ENCODE results near the gene CBFA2T3.
"Not testable (repeated sequence)": the region's sequence is repeated elsewhere in the genome, so short reads cannot be mapped to it uniquely, and the experiment has no call there.

Gene CBFA2T3

DNA sequence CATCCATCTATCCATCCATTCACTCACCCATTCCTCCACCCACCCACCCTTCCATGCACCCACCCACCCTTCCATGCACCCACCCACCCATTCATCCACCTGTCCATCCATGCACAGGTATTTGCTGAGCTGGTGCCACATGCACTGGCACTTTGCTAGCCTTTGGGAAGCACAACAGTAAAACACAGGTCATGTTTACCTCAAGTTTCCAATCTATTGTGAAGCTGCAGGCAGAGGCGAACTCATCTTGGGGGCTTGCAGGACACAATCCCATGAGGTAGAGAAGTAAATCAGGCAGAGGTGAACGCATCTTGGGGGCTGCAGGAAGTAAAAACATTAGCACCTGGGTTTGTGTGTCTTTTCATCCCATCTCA is 35.6 kb upstream of the CBFA2T3 start:
- no peak for DNase-seq (ENCODE audit: low read depth)

DNA sequence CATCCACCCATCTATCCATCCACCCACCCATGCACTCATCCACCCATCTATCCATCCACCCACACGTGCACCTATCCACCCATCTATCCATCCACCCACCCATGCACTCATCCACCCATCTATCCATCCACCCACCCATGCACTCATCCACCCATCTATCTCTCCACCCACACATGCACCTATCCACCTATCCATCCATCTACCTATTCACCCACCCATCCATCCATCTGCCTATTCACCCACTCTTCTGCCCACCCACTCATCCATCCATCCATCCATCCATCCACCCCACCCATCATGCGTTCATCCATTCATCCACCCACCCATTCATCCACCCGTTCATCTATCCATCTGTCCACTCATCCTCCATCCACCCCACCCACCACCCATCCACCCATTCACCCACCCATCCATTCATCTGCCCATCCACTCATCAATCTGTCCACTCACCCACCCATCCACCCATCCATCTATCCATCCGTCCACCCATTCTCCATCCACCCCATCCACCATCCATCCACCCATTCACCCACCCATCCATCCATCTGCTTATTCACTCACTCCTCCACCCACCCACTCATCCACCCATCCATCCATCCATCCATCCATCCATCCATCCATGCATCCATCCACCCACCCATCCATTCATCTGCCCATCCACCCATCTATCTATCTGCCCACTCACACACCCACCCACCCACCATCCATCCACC is 35.1 kb upstream of the CBFA2T3 start:
- DNase-seq (ENCODE audit: low read depth): no peak

DNA sequence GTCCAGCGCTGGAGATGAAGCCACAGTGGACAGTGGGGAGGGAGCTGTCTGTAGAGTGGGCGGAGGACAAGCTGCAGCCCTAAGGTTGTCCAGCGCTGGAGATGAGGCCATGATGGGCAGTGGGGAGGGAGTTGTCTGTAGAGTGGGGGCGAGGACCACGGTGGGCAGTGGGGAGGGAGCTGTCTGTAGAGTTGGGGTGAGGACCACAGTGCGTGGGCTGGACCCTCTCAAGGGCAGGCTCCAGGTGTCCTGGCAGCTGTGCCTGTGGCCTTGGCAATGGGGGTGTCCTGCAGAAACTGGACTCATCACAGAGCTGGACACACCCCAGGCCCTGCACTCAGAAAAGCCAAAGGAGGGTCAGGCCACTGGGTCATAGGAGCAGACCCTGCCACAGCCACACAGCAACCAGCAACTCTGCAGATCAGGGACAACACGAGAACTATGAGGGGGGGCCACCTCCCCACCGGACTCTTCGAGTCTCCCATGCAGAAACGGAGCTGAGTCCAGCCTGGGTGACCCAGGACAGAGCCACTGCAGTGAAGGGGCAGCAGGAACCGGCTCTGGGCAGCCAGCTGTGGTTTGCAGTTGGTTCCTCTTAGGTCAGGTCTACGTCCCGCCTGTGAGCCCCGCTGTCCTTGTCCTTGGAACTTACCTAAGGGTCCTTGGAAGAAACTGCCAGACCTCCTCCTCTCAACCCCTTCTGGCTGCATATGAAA is 33.4 kb upstream of the CBFA2T3 start:
- no peak for DNase-seq (ENCODE audit: low read depth)

DNA sequence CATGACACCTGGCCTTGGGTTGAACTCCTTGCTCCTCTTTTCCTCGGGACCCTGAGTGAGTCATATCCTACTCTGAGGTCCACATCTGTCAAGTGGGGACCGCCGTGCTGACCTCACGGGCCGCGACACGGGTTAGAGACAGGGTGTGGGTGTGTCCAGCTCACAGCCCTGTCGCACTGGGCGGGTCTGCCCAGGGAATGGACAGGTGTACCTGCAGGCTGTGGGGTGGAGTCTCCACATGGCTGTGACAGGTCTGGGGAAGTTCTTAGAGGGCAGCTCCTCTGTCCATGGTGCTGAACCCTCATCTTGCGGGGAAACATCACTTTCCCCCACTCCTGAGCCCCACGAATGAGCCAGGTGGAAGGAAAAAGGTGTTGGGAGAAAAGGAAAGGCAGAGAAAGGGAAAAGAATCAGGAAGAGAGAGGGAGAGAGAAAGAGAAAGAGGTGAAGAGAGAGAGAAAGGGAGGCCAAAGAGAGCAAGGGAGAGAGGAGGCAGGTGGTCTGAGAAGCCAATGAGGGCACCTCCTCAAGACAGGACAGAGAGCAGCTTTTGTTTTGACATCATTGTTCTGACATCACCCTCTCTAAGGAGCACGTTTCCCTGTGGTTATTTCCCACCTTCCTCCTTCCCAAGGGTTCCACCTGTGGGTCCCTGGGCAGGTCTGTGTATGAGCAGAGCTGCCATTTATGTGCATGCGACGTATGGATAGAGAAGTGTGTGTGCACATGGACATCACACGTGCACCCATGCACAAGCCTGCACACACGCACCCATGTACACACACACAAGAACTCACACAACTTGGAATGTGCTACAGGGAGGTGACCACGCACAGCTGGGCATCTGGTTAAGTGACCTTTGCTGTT is 32.6 kb upstream of the CBFA2T3 start:
- no peak for DNase-seq (ENCODE audit: low read depth)

DNA sequence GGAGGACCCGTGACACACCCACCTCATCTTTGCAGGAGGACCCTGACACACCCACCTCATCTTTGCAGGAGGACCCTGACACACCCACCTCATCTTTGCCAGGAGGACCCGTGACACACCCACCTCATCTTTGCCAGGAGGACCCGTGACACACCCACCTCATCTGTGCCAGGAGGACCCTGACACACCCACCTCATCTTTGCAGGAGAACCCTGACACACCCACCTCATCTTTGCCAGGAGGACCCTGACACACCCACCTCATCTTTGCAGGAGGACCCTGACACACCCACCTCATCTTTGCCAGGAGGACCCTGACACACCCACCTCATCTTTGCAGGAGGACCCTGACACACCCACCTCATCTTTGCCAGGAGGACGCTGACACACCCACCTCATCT is 31.8 kb upstream of the CBFA2T3 start:
- not testable (repeated sequence) for DNase-seq (ENCODE audit: low read depth)

DNA sequence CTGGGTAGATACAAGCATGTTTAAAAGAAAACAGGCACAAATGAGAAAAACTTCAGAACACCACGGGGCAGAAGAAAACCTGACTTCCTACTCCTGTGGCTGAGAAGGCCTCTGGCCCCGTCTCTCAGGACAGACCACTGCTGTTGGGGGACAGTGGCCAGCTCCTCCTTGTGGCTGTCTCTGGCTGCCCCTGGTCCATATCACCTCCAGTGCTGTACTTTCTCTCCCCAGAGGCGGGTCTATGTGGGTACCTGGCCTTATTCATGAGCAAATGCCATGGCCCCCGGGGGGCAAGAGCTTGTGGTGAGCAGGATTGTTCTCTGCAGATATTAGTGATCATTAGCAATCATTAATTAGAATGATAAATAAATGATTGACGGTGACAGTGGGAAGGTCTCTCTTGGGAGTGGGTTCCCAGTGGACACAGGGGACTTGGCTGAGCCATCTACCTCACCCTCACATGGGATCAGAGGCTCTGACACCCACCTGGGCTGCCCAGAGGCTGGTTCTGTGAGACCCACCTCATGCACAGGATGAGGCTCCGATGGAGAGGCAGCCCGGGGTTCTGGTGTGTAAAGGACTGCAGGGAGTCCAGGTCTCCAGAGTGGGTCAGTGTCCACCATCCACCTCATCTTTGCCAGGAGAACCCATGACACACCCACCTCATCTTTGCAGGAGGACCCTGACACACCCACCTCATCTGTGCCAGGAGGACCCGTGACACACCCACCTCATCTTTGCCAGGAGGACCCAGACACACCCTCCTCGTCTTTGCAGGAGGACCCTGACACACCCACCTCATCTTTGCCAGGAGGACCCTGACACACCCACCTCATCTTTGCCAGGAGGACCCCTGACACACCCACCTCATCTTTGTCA is 30.6 kb upstream of the CBFA2T3 start:
- DNase-seq (ENCODE audit: low read depth): no peak

DNA sequence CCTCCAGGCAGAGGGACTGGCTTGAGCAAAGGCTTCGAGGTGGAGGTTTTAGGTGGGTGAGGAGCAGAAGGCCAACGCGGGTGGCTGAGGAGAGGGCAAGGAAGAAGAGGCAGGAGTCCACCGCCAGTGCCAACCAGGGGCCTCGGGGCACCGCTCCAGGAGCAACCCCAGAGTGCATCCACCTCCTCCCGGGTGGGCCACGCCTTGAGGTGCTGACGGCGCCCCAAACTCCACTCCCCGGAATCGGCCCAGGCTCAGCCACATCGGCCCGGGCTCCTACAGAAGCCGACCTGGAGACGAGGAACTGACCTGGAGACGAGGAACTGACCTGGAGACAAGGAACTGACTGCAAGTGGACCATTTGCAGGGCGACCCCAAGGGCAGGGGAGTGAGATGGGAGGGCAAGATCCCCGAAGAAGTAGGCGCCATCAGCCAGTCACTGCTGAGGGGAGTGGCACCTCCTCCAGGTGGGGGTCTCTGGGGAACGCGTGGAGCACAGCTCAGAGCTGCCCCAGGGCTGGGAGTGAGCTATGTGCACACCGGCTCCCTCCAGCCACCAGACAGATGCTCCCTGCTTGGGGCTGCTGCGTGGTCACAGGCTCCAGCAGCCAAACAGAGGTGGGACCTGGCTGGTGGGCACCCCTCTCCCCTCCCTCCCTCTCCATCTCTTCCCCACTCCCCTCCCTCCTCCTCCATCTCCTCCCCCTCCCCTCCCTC is 29.2 kb upstream of the CBFA2T3 start:
- no peak for DNase-seq (ENCODE audit: low read depth)

DNA sequence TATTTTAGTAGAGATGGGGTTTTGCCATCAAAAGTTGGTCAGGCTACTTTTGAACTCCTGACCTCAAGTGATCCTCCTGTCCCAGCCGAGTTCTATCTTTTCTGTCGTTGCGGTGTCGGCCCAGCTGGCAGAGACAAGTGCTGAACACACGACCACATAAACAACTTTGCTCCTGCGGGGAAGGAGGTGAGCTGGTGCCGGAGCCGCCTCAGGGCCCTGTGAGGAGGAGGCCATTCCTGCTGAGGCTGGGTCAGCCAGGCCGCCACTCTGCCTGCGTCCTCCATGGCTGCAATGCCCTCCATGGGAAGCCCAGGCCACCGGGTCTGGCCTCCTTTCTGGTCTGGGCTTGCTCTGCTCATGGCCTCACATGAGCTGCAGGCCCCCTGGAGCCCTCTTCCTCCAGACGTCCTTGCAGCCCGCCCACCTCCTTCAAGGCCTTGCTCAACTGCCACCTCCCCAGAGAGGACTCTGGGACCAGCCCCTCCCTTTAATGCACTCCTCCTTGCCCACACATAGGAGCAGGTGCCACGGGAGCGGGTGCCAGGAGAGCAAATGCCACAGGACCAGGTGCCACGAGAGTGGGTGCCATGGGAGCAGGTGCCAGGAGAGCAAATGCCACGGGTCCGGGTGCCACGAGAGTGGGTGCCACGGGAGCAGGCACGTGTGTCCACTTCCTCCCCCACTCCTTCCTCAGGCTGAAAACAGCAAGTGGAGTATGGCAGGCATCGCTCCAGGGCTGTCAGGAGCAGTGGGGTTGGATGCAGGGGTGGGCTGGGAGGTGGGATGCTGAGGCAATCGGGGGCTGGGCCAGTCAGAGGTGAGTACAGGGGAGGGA is 28.4 kb upstream of the CBFA2T3 start:
- no peak for DNase-seq (ENCODE audit: low read depth)

DNA sequence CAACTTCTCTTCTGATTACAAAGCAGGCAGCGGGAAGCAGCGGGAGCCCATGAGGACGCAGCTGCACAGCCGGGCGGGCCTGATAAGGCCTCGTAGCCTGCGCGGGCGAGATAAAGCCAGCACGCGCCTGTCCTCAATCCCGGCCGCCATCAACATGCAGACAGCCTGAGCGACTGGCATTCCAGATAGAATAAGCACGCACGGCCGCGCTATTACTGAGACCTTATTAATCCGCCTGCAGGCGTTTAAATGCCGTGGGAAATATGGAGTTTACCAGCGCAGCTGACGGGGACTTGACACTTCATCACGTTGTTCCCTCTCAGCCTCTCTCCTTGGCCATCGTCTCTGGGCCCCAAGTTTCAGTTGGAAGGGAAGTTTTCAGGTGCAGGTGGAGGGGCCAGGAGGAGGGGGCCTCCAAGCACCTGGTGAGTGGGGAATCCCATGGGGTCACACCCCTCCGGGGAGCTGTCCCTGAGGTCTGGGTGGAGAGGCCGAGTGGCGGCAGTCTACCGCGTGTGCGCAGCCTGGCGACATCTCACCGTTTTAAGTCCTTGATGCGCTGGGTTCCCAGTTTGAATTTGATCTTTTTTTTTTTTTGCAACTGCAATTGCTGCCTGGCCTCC is 27.3 kb upstream of the CBFA2T3 start:
- no peak for DNase-seq (ENCODE audit: low read depth)

DNA sequence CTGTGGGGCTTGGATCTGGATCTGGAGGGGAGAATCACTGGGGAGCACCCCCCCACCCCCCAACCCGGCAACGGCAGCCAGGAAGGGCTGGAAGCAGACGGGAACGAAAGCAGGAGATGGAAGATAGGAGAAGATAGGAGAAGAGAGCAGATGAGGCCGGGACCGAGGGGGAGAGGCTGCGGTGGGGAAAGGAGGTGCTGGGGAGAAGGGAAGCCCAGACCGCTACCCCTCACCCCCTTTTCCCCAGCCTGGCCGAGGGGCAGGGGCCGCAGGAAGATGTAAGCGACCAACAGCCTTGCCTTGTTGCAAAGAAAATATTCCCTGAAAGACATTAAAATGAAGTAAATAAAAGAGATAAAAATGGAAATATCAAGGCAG is 26.8 kb upstream of the CBFA2T3 start:
- DNase-seq (ENCODE audit: low read depth): no peak

DNA sequence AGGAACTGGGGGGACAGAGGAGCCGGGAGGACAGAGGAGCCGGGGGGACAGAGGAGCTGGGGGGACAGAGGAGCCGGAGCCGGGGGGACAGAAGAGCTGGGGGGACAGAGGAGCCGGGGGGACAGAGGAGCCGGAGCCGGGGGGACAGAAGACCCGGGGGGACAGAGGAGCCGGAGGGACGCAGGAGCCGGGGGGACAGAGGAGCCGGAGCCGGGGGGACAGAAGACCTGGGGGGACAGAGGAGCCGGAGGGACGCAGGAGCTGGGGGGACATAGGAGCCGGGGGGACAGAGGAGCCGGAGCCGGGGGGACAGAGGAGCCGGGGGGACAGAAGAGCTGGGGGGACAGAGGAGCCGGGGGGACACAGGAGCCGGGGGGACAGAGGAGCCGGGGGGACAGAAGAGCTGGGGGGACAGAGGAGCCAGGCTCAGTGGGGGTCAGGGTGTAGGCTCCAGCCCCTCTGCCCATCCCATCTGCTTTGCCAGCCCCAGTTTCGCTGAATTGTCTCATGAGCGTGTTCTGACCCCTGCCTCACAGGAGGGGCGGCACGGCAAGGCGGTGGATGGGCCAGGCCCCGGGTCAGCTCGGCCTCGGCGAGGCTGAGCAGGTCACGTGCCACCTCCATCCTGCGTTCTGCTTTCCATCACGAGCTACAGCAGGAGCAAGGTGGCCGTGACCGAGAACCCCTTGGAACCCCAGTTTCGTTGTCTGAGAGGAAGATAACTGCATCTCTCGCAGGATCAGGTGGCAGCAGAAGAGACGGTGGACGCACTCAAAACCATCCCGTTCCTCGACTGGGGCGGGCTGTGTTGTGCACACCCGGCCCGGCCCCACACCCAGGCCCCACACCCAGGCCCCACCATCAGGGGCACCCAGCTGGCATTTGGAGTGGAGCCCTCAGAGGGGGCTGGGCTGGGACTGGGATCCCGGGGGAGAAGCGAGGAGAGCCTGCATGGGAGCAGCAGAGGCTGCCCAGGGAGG is 26.1 kb upstream of the CBFA2T3 start:
- DNase-seq (ENCODE audit: low read depth): no peak

DNA sequence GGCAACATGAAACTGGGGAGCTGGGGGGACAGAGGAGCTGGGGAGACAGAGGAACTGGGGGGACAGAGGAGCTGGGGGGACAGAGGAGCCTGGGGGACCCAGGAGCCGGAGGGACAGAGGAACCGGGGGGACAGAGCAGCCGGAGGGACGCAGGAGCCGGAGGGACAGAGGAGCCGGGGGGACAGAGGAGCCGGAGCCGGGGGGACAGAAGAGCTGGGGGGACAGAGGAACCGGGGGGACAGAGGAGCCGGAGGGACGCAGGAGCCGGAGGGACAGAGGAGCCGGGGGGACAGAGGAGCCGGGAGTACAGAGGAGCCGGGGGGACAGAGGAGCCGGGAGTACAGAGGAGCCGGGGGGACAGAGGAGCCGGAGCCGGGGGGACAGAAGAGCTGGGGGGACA is 25.1 kb upstream of the CBFA2T3 start:
- DNase-seq (ENCODE audit: low read depth): not testable (repeated sequence)

DNA sequence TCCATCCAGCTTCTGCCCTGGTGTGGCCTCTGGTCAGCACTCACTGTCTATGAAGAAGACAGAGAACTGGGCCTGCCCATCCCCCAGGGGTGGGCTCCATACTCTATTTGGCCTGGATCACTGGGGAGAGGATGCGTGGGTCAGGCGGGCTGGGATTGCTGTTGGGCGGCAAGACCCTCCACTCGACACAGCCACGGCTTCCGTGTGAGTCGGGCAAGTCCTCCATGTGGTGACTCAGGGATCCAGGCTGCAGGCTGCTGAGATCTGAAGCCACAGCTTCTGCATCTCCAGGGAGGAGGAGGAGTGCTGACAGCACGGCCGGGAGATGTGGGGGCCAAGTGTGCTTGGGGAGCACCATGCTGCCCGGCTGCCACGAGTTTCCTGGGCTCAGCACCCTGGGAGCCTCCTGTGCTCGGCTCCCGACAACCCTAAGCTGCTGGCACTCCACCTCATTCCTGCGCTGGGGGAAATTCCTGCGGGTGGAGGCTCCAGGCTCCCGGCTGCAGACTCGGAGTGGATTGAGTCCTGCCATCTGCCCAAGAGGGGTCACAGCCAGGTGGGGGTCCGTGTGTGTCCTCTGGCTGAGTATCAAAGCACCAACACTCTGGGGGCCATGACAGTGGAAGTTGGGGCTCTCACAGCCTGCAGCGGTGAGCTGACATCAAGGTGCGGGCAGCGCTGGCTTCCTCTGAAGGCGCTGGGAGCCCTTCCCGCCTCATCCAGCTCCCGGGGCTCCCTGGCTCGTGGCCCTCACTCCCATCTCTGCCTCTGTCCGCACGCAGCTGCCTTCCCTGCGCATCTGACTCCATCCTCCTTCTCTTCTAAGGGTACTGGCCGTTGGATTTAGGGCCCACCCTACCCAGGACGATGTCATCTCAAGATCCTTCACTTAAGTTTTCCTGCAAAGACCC is 24.4 kb upstream of the CBFA2T3 start:
- no peak for DNase-seq (ENCODE audit: low read depth)

DNA sequence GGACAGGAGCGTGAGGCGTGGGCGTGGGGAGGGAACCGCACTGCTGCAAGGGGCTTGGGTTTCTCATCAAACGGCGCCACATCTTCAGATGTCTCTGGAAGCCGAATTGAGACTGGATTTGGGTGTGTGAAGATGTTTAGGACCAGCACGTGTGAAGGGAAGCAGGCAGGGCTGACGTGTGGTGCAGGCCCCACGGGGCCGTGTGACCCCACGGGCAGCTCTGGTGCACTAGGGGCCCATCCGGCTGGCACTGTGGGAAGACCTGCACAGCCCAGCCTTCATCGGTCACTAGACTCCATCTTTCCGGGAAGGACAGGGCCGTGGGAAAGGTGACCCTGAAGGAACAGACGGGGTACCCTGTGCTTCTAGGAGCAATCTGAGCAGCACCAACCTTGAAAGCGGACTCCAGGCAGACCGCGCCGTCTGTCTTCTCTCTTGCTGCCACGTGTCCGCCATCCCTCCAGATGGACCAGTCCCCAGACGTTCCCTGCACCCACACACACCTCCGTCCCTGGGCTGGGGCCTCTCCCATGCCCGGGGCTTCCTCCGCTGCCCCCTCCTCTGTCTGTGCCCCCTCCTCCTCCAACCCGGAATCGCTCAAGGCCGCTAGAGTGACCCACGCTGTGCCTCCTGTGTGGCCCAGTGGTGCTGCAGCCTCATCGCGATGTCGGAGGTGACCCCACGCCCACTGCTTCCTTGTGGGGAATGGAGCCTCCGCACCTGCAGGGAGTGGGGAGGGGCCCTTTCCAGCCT is 23.4 kb upstream of the CBFA2T3 start:
- DNase-seq (ENCODE audit: low read depth): no peak

DNA sequence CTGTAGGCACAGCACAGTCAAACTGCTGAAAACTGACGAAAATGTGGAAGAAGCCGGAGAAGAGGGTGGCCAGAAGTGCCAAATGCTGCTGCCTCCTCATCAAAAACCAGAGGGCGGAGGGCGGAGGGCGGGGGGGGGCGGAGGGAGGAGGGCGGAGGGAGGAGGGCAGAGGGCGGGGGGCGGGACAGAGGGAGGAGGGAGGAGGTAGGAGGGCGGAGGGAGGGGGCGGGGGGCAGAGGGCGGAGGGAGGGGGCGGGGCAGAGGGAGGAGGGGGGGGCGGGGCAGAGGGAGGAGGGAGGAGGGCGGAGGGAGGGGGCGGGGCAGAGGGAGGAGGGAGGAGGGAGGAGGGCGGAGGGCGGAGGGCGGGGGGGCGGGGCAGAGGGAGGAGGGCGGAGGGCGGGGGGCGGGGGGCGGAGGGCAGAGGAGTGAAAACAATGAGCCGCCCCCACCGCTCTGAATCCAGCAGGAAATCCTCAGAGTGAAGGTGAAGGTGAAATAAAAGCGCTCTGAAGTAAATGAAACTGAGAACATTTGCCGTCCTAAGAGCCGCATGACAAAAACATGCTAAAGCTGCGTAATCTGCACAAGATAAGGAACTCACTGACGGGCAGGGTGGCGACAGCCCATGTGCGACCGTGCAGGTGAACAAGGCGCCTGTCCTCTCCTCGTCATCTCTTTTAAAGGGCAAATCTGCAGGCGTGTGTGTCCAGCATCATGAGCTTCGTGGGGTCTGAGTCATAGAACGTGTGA is 22.6 kb upstream of the CBFA2T3 start:
- peak; percentile 29 for DNase-seq (ENCODE audit: low read depth)
